ENCODE results near the gene RAB26.

DNA sequence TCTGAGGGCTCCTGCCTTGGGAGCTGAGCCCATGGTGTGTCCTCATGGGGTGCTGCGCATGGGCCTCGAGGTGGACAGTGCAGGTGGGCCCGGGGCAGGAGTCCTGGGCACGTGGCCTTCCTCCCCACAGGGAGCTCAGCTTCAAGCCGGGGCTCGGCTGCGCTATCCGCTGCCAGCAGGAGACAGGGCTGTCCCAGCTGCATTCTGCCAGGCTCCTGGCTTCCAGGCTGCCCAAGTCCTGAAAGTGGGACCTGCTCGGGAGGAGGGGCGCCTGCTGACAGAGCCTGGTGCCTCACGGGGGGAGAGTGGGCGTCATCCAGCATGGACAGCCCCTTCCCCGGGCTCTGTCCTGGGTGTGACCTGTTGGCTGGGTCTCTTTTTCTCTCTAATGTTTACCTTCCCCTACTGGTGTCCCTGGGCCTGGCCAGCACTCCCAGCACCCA lies 14.3 kb downstream of the RAB26 start:
- TF ChIP-seq, protein P1, sequence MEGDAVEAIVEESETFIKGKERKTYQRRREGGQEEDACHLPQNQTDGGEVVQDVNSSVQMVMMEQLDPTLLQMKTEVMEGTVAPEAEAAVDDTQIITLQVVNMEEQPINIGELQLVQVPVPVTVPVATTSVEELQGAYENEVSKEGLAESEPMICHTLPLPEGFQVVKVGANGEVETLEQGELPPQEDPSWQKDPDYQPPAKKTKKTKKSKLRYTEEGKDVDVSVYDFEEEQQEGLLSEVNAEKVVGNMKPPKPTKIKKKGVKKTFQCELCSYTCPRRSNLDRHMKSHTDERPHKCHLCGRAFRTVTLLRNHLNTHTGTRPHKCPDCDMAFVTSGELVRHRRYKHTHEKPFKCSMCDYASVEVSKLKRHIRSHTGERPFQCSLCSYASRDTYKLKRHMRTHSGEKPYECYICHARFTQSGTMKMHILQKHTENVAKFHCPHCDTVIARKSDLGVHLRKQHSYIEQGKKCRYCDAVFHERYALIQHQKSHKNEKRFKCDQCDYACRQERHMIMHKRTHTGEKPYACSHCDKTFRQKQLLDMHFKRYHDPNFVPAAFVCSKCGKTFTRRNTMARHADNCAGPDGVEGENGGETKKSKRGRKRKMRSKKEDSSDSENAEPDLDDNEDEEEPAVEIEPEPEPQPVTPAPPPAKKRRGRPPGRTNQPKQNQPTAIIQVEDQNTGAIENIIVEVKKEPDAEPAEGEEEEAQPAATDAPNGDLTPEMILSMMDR (IDR thresholded peaks at IDR 0.05): no peak
- TF ChIP-seq POLR2A (IDR thresholded peaks at IDR 0.05): no peak

Data from thyroid gland (tissue), 4 donors.